22Rv1 (cell line): Measurements from ENCODE around the gene PIK3R1.

Experiments
- CTCF ChIP-seq: fragments of 450-650 bp; IDR thresholded peaks from 2 replicates; pipeline ENCODE4 v1.5.1; 2017; ENCODE audit warnings: mild to moderate bottlenecking
- ZFX ChIP-seq: fragments of 450-650 bp; IDR thresholded peaks from 2 replicates; pipeline ENCODE4 v1.6.1; 2017; ENCODE audit warnings: antibody characterized with exemption, borderline replicate concordance

- TF ChIP-seq CTCF, result no peak
- TF ChIP-seq ZFX, result no peak
These were observed 7.3 kb downstream of the PIK3R1 start for GRCh38 chr5:68222824-68223354.
